Spleen (tissue), 11 donors: Measurements from ENCODE around the gene OLA1. TPM values are rescaled to one million over a fixed set of nuclear protein-coding genes. Genes with fewer than 3 reads are reported as not detected.
A peak's percentile ranks its signal among the peaks of the same experiment; 100 is the strongest.

ENCODE experiments used
- DNase-seq: peaks from one replicate; pipeline ENCODE4 v3.0.0-alpha.2; 2020
- H3K27ac ChIP-seq, 8 donors: fragments of 200-600 bp; sonication (generic) in 7 of 8; 1 replicate in 4 of 8; 2 replicates in 4 of 8; pipeline versions ENCODE4 v1.5.0 to v1.8.0; 2016 to 2021; ENCODE audit warnings: inconsistent platforms in 4 of 8, mild to moderate bottlenecking in 4 of 8, moderate library complexity in 1 of 8
- H3K27me3 ChIP-seq, 7 donors: fragments of 200-600 bp; sonication (generic) in 6 of 7; replicated peaks in 1 of 7; 1 replicate in 4 of 7; 2 replicates in 3 of 7; pipeline versions ENCODE4 v1.5.0 to v1.8.0; 2016 to 2021; ENCODE audit warnings: inconsistent platforms in 3 of 7, mild to moderate bottlenecking in 1 of 7
- H3K36me3 ChIP-seq, 6 donors: fragments of 200-600 bp; sonication (generic) in 5 of 6; 1 replicate in 4 of 6; 2 replicates in 2 of 6; pipeline versions ENCODE4 v1.5.0 to v1.8.0; 2016 to 2021; ENCODE audit warnings: inconsistent platforms in 2 of 6
- H3K4me1 ChIP-seq, 6 donors: fragments of 200-600 bp; sonication (generic) in 5 of 6; 1 replicate in 3 of 6; 2 replicates in 3 of 6; pipeline versions ENCODE4 v1.5.0 to v1.8.0; 2016 to 2021; ENCODE audit warnings: inconsistent platforms in 3 of 6
- H3K4me3 ChIP-seq, 8 donors: fragments of 200-600 bp; sonication (generic) in 7 of 8; 1 replicate in 4 of 8; 2 replicates in 4 of 8; pipeline versions ENCODE4 v1.5.0 to v1.8.0; 2016 to 2021; ENCODE audit warnings: inconsistent platforms in 4 of 8, mild to moderate bottlenecking in 4 of 8, moderate library complexity in 2 of 8
- H3K9me3 ChIP-seq, 8 donors: fragments of 200-600 bp; sonication (generic) in 7 of 8; 1 replicate in 4 of 8; 2 replicates in 4 of 8; pipeline versions ENCODE4 v1.5.0 to v1.8.0; 2016 to 2021; ENCODE audit warnings: inconsistent platforms in 4 of 8
- CTCF ChIP-seq, 11 experiments: fragments of 200-600 bp in 7 of 11; fragments of 450-650 bp in 4 of 11; sonication (generic) in 4 of 11; IDR thresholded peaks in 8 of 11; conservative IDR thresholded peaks in 3 of 11; 1 replicate in 7 of 11; 2 replicates in 4 of 11; pipeline versions ENCODE4 v1.4.0 to v1.8.0; 2016 to 2021; ENCODE audit warnings: antibody characterized with exemption in 11 of 11, inconsistent platforms in 4 of 11, mild to moderate bottlenecking in 1 of 11
- POLR2A ChIP-seq, 3 donors: fragments of 450-650 bp; IDR thresholded peaks; one replicate each; pipeline ENCODE4 v1.5.1; 2017; ENCODE audit warnings: antibody characterized with exemption in 3 of 3, mild to moderate bottlenecking in 1 of 3
- POLR2AphosphoS5 ChIP-seq, 3 donors: sonication (generic); formaldehyde crosslinking; IDR thresholded peaks; one replicate each; pipeline ENCODE4 v1.5.1; 2017; ENCODE audit warnings: antibody characterized with exemption in 3 of 3
- WGBS, 5 donors: extraction: QIAGEN DNeasy Blood & Tissue Kit in 3 of 5; methylation state at CpG; one replicate each; pipeline versions ENCODE4 v1.1.5 to v1.1.7; 2013 to 2018; 5-methylcytosine and 5-hydroxymethylcytosine counted together
- intact Hi-C: fragments of 100-400 bp; cut with DNase I; formaldehyde crosslinking; loops from one replicate; pipeline ENCODE4 v1.15.0; 2023; ENCODE audit warnings: low total_unique reads
- polyA plus RNA-seq, 3 donors: library from polyadenylated mRNA; stranded (reverse); fragments of 200-250 nt; gene quantifications; one replicate each; pipeline ENCODE4 v1.2.1, GENCODE V29; 2013
- total RNA-seq, 7 donors: library from RNA; depleted of rRNA in 3 of 7; stranded (reverse); fragments of >200 nt in 3 of 7; fragmentation: NEBNext Ultra II Directional in 4 of 7; extraction: Animal tissue kit (Norgen Biotek cat#: 25700) in 4 of 7; gene quantifications; one replicate each; pipeline versions ENCODE4 v1.1.0 to v1.2.1, GENCODE V29; 2016 to 2021
- donor health status: healthy with polysubstance abuse.
- donor health status: DM: no; HTN: no; CAD: no; lungs with moderate emphysema.
- donor health status: DM: no; HTN: no; CAD: no.
- donor health status: Bipolar disorder and iron deficiency.
- donor health status: healthy.
- donor health status: DM: no; HTN: no; CAD: no.
- donor health status: DM: yes; HTN: yes; CAD: no.

OLA1 gene
- total and polyA plus RNA-seq, 10 donors = 35.0 to 66.0 (median 42.0) TPM

- WGBS, 5 donors = 84 to 93% (median 89%) methylated on average over 3 of the region's 3 CpGs
- no peaks in the 10 kb centered on the region for H3K36me3 ChIP-seq
- H3K4me1 ChIP-seq = no peaks in the 10 kb centered on the region
- H3K9me3 ChIP-seq = no peaks in the 10 kb centered on the region
- intact Hi-C loops = no loop called here
- H3K4me3 ChIP-seq = no peak overlapping the region
- H3K27me3 ChIP-seq = no peaks in the 10 kb centered on the region
- no peak for DNase-seq
- no peak overlapping the region for H3K27ac ChIP-seq
- TF ChIP-seq CTCF (IDR thresholded peaks at IDR 0.05 in 8 of 11, conservative IDR thresholded peaks at IDR 0.05 in 3 of 11) = no peak
- TF ChIP-seq POLR2A (IDR thresholded peaks at IDR 0.05) = no peak
- no peak for TF ChIP-seq POLR2AphosphoS5 (IDR thresholded peaks at IDR 0.05)
Measured at GRCh38 chr2:174046172-174046571, 202.2 kb downstream of the OLA1 start.

GRCh38 chr2:174044556-174044955 is 203.8 kb downstream of the OLA1 start:
- peaks cover 0 to 10% (median 8%) of the 10 kb centered on the region in 6 donors for H3K4me1 ChIP-seq
- H3K9me3 ChIP-seq = no peaks in the 10 kb centered on the region
- H3K36me3 ChIP-seq = no peaks in the 10 kb centered on the region
- no peak for DNase-seq
- no peak overlapping the region for H3K27ac ChIP-seq
- H3K27me3 ChIP-seq = no peaks in the 10 kb centered on the region
- H3K4me3 ChIP-seq = no peak overlapping the region
- no peak for TF ChIP-seq POLR2AphosphoS5 (IDR thresholded peaks at IDR 0.05)
- TF ChIP-seq CTCF (IDR thresholded peaks at IDR 0.05 in 8 of 11, conservative IDR thresholded peaks at IDR 0.05 in 3 of 11) = no peak
- no peak for TF ChIP-seq POLR2A (IDR thresholded peaks at IDR 0.05)
- WGBS, 5 donors = 76 to 96% (median 87%) methylated on average over 3 of the region's 3 CpGs
- intact Hi-C loops = no loop called here

GRCh38 chr2:174040417-174040701 is 208.0 kb downstream of the OLA1 start:
- H3K36me3 ChIP-seq = no peaks in the 10 kb centered on the region
- intact Hi-C loops = no loop called here
- no peak overlapping the region for H3K4me3 ChIP-seq
- H3K4me1 ChIP-seq = peaks cover 0 to 46% (median 27%) of the 10 kb centered on the region in 6 donors
- TF ChIP-seq POLR2AphosphoS5 (IDR thresholded peaks at IDR 0.05) = no peak
- no peak for TF ChIP-seq CTCF (IDR thresholded peaks at IDR 0.05 in 8 of 11, conservative IDR thresholded peaks at IDR 0.05 in 3 of 11)
- no peak for TF ChIP-seq POLR2A (IDR thresholded peaks at IDR 0.05)
- no peak for DNase-seq
- 86 to 98% (median 94%) methylated on average over 2 of the region's 2 CpGs for WGBS, 5 donors
- H3K27me3 ChIP-seq = no peaks in the 10 kb centered on the region
- H3K27ac ChIP-seq = peak overlapping the region in 5 of 8 donors; percentile 12 to 97 (median 93)
- no peaks in the 10 kb centered on the region for H3K9me3 ChIP-seq

- peak; percentile 93 for DNase-seq
- 18 to 28% (median 20%) methylated on average over 16 of the region's 16 CpGs for WGBS, 5 donors
- peak overlapping the region in 2 of 8 donors; percentile 12 to 60 for H3K4me3 ChIP-seq
Measured at GRCh38 chr2:174039551-174040416, 208.5 kb downstream of the OLA1 start.

More at GRCh38 chr2:174039551-174040416, 208.5 kb downstream of the OLA1 start:
- no peaks in the 10 kb centered on the region for H3K9me3 ChIP-seq
- intact Hi-C loops = no loop called here
- H3K36me3 ChIP-seq = no peaks in the 10 kb centered on the region
- H3K4me1 ChIP-seq = peaks cover 0 to 46% (median 27%) of the 10 kb centered on the region in 6 donors
- TF ChIP-seq POLR2AphosphoS5 (IDR thresholded peaks at IDR 0.05) (peak; percentile 64 to 81 (median 70)), POLR2A (IDR thresholded peaks at IDR 0.05) (no peak), CTCF (IDR thresholded peaks at IDR 0.05 in 8 of 11, conservative IDR thresholded peaks at IDR 0.05 in 3 of 11) (peak; percentile 83 to 97 (median 87))
- no peaks in the 10 kb centered on the region for H3K27me3 ChIP-seq
- H3K27ac ChIP-seq = peak overlapping the region; percentile 78 to 97 (median 92)
